LNCaP clone FGC (cell line): ENCODE data around the gene SLC20A1.

Experiments
- DNase-seq: peaks from one replicate; pipeline ENCODE4 v3.0.0-alpha.2; 2011; ENCODE audit warnings: low read depth
- H3K4me3 ChIP-seq: 2 replicates; pipeline ENCODE4 v1.5.1; 2011; ENCODE audit warnings: mild to moderate bottlenecking, low read depth, low read length, control low read depth
- TF ChIP-seq, protein P1 (sequence below): IDR thresholded peaks from 2 replicates; pipeline ENCODE4 v1.5.1; 2012; ENCODE audit warnings: mild to moderate bottlenecking; ENCODE audit not compliant: control insufficient read depth, insufficient read depth; ENCODE audit errors: extremely low read depth

The SLC20A1 gene

DNA sequence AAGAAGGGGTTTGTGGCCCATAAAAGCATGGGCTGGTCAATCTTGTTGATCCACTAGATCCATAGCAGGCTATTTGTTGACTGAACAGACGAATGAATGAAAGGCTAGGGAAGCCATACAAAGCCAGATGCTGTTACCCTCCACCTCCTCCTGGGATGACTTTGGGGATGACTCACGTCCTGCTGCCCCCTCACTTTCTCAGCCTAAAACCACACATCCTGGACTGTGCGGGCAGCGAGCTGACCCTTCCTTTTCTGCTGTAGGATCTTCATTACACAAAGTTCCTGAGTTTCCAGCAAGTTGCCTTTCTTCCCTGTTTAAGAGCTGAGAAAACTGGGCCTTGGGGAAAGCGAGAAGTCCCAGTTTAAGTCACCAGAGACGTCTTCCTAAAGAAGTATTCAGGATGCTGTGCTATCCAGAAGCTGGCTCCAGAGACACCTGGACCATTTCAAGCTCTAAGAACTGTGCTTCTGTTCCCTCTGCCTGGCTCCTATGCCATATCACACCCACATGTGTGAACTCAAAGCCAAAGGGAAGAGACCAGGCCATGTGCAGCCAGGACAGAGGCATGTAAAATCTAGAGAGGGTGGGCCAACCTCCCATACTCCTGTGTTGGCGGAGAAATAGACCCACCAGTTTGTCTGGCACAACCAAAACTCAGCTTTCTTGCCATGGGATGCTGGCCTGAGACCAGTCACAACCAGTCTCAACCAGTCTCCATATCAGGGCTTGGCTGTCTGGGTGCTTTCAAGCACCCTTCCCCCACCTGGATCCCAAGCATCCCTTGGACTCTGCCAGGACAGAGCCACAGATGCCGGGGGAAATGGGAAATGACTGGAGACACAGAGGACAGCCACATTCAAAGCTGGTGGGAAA lies 4.7 kb upstream of the SLC20A1 start:
- TF ChIP-seq, protein P1, sequence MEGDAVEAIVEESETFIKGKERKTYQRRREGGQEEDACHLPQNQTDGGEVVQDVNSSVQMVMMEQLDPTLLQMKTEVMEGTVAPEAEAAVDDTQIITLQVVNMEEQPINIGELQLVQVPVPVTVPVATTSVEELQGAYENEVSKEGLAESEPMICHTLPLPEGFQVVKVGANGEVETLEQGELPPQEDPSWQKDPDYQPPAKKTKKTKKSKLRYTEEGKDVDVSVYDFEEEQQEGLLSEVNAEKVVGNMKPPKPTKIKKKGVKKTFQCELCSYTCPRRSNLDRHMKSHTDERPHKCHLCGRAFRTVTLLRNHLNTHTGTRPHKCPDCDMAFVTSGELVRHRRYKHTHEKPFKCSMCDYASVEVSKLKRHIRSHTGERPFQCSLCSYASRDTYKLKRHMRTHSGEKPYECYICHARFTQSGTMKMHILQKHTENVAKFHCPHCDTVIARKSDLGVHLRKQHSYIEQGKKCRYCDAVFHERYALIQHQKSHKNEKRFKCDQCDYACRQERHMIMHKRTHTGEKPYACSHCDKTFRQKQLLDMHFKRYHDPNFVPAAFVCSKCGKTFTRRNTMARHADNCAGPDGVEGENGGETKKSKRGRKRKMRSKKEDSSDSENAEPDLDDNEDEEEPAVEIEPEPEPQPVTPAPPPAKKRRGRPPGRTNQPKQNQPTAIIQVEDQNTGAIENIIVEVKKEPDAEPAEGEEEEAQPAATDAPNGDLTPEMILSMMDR: no peak
- DNase-seq: no peak
- no peak overlapping the region for H3K4me3 ChIP-seq

DNA sequence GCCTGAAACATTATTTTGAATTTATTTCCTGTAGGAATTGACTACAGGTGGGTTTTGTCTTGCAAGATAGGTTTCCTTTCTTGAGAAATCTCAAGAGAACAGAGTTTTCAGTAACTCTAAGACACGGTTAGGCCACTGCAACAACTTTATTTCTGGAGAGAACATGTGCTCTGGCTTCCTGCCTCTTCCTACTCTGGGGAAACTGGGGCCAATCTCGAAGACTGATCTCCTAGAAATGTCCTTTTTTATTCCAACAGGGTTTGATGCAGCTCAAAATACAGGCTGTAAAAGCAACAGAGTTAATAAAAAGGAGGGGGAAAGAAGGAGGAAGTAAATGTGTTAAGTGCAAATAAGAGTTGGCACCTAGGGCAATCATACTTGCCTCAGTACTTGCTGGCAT lies 4.0 kb upstream of the SLC20A1 start:
- no peak overlapping the region for H3K4me3 ChIP-seq
- TF ChIP-seq, protein P1: no peak
- DNase-seq: no peak

DNA sequence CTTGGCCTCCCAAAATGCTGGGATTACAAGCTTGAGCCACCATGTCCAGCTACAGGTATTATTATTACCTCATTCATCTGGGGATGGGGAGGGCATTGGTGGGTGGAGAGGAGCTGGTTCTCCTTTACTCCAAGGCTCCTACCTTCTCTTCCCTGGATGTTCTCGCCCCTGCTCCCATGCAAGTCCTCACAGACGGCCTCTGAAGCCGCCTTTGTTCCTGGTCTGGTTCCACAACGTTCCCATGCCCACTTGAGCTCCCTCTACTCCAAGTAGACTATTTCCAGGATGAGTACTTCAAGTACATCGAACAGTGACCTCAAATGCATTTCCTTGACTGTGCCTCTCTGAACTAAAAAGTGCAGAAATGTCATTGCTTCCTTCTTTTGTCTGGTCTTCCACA lies 3.2 kb upstream of the SLC20A1 start:
- TF ChIP-seq, protein P1: no peak
- H3K4me3 ChIP-seq: no peak overlapping the region
- DNase-seq: no peak

DNA sequence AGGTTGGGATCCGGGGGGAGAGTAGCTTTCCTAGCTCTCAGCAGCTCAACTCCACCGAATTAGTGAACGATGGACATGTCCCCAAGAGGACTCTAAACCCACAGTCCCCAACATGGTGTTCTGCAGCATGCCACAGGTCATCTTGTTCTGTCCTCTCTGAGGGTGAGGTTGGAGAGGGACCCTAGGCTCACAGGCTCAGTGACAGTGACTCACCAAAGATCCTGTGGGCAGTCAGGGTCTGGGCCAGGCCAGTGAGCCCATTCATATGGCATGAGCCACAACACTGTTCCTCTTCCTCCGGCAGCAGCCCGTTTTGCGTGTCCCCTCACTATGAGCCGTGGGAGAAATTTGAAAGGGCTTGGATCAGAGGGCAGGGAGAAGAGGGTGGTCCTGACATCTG lies 2.8 kb upstream of the SLC20A1 start:
- DNase-seq: no peak
- H3K4me3 ChIP-seq: no peak overlapping the region
- TF ChIP-seq, protein P1: no peak

DNA sequence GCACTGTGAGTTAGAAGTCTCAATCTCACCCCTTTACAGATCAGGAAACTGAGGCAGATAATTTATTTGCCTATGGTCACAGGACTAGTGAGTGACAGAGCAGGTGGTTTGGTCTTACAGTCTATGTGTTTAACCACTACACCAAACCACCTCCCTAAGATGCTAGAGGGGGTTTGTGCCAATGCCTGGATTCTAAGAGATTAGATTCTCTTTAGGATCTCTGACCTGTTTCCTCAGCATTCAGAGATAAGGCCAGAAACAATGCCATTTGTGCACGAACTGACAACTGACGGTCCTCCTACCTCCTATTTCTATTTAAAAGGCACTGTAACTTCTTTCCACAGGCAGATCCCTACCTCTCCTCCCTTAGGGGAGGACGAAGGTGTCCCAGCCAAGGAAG lies 2.3 kb upstream of the SLC20A1 start:
- no peak overlapping the region for H3K4me3 ChIP-seq
- no peak for DNase-seq
- TF ChIP-seq, protein P1: no peak

DNA sequence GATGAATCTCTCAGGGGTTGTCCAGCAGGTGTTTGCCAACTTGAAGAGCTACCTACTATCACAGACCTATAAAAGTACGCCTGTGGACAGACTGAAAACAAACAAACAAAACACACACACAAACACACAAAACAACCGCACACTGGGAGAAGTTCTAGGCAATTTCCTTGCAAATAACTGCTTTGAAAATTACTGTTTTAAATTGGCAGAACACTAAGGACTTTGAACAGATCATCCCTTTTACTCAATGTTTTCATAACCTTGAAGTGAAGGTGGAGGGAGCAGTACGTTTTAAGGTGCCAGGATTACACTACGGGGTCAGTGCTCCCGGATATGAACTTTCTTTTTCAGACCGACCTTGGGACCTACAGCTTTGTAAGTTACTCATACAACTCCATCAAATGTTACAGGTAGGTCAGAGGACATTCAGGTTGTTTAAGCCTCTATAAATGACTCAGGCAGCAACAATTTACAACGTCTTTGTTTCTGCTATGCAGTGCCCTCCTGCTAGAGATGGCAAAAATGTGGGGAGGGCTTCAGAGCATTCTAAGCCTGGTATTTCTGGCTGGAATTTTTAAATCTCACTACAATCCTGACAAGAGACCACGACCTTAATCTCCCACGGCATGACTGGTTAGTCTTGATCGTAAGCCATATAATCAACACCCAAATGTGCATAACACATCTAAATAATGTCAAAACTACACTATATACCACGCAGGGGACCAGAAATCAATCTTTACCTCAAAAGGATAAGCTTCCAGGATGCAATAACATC lies 1.4 kb upstream of the SLC20A1 start:
- DNase-seq: no peak
- peak overlapping the region; percentile 80 for H3K4me3 ChIP-seq
- TF ChIP-seq, protein P1: no peak
